MCF 10A (cell line): ENCODE results near the gene FBXL15. TPM values are rescaled to one million over a fixed set of nuclear protein-coding genes. Genes with fewer than 3 reads are reported as not detected.
A peak's percentile ranks its signal among the peaks of the same experiment; 100 is the strongest.

ENCODE experiments used
- BruUV-seq: library from RNA; stranded (reverse); fragments of 400-500 nt; replicated peaks from 2 replicates; lab custom pipeline; 2021; lab: Mats Ljungman, UMichigan
- CTCF ChIA-PET: fragments of 300-600 bp; sonication (Branson Sonifier 250); formaldehyde crosslinking; extraction: SDS; loops from one replicate; lab custom pipeline; 2021; ENCODE audit warnings: antibody characterized with exemption, inconsistent platforms; lab: Yijun Ruan, JAX
- POLR2A ChIA-PET: fragments of 300-600, 350-650 bp; sonication (Branson Sonifier 250); formaldehyde crosslinking; extraction: SDS; loops from one replicate; lab custom pipeline; 2020; ENCODE audit warnings: antibody characterized with exemption, inconsistent platforms; lab: Yijun Ruan, JAX
- DNase-seq: peaks from one replicate; pipeline ENCODE4 v3.0.0-alpha.2; 2018; ENCODE audit not compliant: unreplicated experiment
- H3K27ac Mint-ChIP-seq: one replicate; pipeline ENCODE4 v1.8.0; 2022; ENCODE audit warnings: mild to moderate bottlenecking, low read depth, mixed read lengths; ENCODE audit not compliant: unreplicated experiment
- H3K27me3 Mint-ChIP-seq: one replicate; pipeline ENCODE4 v1.8.0; 2022; ENCODE audit warnings: mixed read lengths; ENCODE audit not compliant: insufficient read depth, unreplicated experiment
- H3K36me3 Mint-ChIP-seq: one replicate; pipeline ENCODE4 v1.8.0; 2022; ENCODE audit warnings: mild to moderate bottlenecking, moderate library complexity, mixed read lengths; ENCODE audit not compliant: insufficient read depth, unreplicated experiment
- H3K4me1 Mint-ChIP-seq: one replicate; pipeline ENCODE4 v1.8.0; 2022; ENCODE audit warnings: mixed read lengths; ENCODE audit not compliant: insufficient read depth, unreplicated experiment
- H3K4me3 Mint-ChIP-seq: one replicate; pipeline ENCODE4 v1.8.0; 2022; ENCODE audit warnings: mild to moderate bottlenecking, moderate library complexity, mixed read lengths; ENCODE audit not compliant: unreplicated experiment
- H3K9me3 Mint-ChIP-seq: one replicate; pipeline ENCODE4 v1.8.0; 2022; ENCODE audit warnings: mixed read lengths; ENCODE audit not compliant: unreplicated experiment
- intact Hi-C: fragments of 100-400 bp; cut with micrococcal nuclease; formaldehyde crosslinking; loops from 2 replicates; pipeline ENCODE4 v1.14.1; 2022
- total RNA-seq: library from RNA; stranded (reverse); gene quantifications from 2 replicates; pipeline ENCODE4 v1.2.3, GENCODE V29; 2022
- TF ChIP-seq, protein P1 (sequence below): fragments of 200-600 bp; IDR thresholded peaks from one replicate; pipeline ENCODE4 v1.8.0; 2022; ENCODE audit warnings: antibody characterized with exemption, mild to moderate bottlenecking; ENCODE audit not compliant: unreplicated experiment

Gene FBXL15
- total RNA-seq, 1 experiment from 2014 or later = 11.3 TPM

DNA sequence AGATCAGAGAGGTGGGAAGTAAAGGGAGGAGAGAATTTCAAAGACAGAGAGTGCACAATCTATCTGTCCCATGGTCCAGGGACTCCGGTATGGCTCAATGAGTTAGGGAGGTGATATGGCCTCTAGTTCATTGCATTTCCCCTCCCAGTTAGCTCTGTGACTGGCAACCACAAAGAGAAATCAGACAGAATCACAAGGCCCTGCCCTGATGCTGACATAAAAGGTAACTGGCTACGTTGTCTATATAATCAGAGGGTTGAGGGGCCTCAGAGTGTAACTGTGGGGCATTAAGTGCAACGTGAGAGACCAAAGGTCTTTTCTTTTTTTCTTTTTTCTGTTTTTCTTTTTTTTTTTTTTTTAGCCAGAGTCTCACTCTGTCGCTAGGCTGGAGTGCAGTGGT lies 38.0 kb downstream of the FBXL15 start:
- Mint-ChIP-seq H3K27me3 (no peaks in the 10 kb centered on the region), H3K4me3 (no peak overlapping the region), H3K4me1 (peaks cover 22% of the 10 kb centered on the region), H3K27ac (no peak overlapping the region), H3K36me3 (no peaks in the 10 kb centered on the region), H3K9me3 (no peaks in the 10 kb centered on the region)
- ChIA-PET CTCF (interaction anchor here (0.7 kb wide), 1 partner anchor 64 kb away, joined by 3 read pairs; no protein-coding TSS in a partner anchor), POLR2A (interaction anchor here (1.3 kb wide), 1 partner anchor 44 kb away, joined by 3 read pairs; the partner anchor contains the start of gene ACTR1A)
- intact Hi-C loops = no loop called here
- TF ChIP-seq, protein P1, sequence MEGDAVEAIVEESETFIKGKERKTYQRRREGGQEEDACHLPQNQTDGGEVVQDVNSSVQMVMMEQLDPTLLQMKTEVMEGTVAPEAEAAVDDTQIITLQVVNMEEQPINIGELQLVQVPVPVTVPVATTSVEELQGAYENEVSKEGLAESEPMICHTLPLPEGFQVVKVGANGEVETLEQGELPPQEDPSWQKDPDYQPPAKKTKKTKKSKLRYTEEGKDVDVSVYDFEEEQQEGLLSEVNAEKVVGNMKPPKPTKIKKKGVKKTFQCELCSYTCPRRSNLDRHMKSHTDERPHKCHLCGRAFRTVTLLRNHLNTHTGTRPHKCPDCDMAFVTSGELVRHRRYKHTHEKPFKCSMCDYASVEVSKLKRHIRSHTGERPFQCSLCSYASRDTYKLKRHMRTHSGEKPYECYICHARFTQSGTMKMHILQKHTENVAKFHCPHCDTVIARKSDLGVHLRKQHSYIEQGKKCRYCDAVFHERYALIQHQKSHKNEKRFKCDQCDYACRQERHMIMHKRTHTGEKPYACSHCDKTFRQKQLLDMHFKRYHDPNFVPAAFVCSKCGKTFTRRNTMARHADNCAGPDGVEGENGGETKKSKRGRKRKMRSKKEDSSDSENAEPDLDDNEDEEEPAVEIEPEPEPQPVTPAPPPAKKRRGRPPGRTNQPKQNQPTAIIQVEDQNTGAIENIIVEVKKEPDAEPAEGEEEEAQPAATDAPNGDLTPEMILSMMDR = no peak
- BruUV-seq = no TSS peak
- no peak for DNase-seq

DNA sequence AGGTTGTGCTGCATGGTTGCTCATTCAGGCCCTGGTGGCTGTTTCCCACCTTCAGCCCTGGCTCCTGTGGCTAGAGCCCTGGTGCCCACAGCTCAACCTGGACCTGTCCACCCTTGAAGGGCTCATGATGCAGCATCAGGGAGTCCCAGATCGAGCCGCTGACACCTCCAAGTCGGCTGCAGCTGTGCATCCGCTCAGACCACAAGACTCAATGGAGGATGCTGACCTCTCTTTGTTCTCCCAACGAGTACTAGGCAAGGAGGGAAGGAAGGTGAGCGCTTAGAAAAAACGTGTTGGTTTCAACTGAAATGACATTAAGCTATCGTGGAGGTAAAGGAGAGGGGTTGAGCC lies 40.2 kb downstream of the FBXL15 start:
- Mint-ChIP-seq H3K4me3 (peak overlapping the region; percentile 92), H3K36me3 (no peaks in the 10 kb centered on the region), H3K9me3 (no peaks in the 10 kb centered on the region), H3K4me1 (peaks cover 19% of the 10 kb centered on the region), H3K27me3 (no peaks in the 10 kb centered on the region), H3K27ac (no peak overlapping the region)
- CTCF ChIA-PET = interaction anchor here (0.6 to 2.4 kb wide), 5 partner anchors 10 to 41 kb away, joined by 3 to 11 read pairs (median 9); partner anchors contain the start of genes ACTR1A and C10orf95
- TF ChIP-seq, protein P1 = no peak
- intact Hi-C loops = loop anchor here (2.0 kb wide), 1 partner anchor 42 kb away; the partner anchor contains the start of genes ACTR1A and SUFU
- POLR2A ChIA-PET = interaction anchor here (0.7 to 4.4 kb wide), 12 partner anchors 10 to 309 kb away, joined by 3 to 77 read pairs (median 6); partner anchors contain the start of genes ACTR1A, C10orf95, CUEDC2 and NFKB2
- no TSS peak for BruUV-seq
- DNase-seq = no peak

DNA sequence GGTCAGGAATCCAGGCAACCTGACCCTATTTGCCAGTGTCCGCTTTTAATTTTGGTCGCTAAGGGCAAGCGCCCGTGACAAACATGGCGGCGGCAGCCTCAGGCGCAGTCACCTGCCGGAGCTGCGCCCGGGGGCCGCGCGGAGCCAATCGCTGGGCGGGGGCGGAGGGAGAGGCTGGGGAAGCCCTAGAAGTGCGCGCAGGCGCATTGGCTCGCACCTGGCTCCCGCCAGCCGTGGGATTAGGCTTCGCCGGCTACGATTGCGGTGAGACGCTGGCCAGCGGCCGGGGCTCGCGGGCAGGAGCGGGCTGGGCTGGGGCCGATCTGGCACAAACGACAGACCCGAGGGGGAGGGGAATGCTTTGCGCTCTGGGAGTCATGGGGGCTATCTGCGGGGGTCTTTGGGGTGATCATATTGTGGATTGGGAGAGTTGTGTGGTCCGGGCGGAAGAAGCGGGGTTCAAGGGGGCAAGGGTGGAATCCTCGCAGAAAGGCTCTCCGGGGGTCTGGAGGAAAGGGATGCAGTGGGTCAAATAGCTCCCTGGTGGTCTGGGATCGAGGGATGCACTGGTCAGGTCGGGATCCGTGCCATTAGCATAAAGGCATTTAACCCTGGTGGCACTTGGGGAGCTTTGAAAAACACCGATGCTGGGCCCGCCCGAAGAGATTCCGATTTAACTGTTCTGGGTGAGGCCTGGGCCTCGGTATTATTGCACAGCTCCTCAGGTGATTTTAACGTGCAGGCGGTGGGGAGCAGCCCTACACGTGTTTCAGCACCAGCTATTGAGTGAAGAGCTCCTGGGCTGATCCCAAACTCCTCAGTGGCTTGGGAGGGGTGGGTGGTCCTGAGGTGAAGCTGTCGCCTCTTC lies 40.8 kb downstream of the FBXL15 start:
- Mint-ChIP-seq H3K27me3 (no peaks in the 10 kb centered on the region), H3K4me3 (peak overlapping the region; percentile 92), H3K36me3 (no peaks in the 10 kb centered on the region), H3K4me1 (peaks cover 15% of the 10 kb centered on the region), H3K27ac (peak overlapping the region; percentile 63), H3K9me3 (no peaks in the 10 kb centered on the region)
- DNase-seq = peak; percentile 95
- intact Hi-C loops = loop anchor here (2.0 kb wide), 1 partner anchor 41 kb away; the partner anchor contains the start of genes ACTR1A and SUFU
- BruUV-seq = no TSS peak
- POLR2A ChIA-PET = interaction anchor here (0.6 to 4.4 kb wide), 16 partner anchors 10 to 309 kb away, joined by 3 to 77 read pairs (median 4); partner anchors contain the start of genes ACTR1A, C10orf95, CUEDC2 and NFKB2
- TF ChIP-seq, protein P1 = no peak
- CTCF ChIA-PET = interaction anchor here (0.5 to 2.4 kb wide), 9 partner anchors 10 to 43 kb away, joined by 3 to 11 read pairs (median 5); partner anchors contain the start of genes ACTR1A, C10orf95 and FBXL15
